NCI-H748 treated with DMSO at 0.1 percent for 48 hours (cell line): ENCODE measurements around the gene TRIM40.

Experiments
- DNase-seq: peaks from one replicate; lab custom pipeline; 2025; lab: John Stamatoyannopoulos, UW

TRIM40 gene, protein sequence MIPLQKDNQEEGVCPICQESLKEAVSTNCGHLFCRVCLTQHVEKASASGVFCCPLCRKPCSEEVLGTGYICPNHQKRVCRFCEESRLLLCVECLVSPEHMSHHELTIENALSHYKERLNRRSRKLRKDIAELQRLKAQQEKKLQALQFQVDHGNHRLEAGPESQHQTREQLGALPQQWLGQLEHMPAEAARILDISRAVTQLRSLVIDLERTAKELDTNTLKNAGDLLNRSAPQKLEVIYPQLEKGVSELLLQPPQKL

DNA sequence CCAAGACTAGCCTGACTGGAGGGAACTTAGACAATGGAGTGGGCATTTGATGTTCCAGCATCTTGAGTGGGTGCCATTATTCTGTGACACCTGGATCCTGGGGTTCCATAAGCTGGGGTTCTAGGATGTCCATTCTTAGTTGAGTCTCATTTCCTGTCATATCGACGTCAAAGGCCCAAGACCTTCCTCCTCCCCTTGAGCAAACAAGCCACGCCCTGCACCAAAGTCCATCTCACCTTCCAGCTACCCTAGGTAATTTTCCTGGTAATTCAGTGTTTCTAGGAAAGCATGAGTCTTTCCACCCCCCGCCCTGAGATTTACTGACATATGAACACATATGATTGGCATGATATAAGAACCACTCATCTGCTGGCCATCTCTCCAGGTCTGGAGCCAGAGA lies at the start of gene TRIM40:
TRIM40 (plus strand) TSS at position 384 of the 400 bp plus-strand sequence. CDS start 897 bp downstream, outside the sequence.
- DNase-seq, result no peak

DNA sequence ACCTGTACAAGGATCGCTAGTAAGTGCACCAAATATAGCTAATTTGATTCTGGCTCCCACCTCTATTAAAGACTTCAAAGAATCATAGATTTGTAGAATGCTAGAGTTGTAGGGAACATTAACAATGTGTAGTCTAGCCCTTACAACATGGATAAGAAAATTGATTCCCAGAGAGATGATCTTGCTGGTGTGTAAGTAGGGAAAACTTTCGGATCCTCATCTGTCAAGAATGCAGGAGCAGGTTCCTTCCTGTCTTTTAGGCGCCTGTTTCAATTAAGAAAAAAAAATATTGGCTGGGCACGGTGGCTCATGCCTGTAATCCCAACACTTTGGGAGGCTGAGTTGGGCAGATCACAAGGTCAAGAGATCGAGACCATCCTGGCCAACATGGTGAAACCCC lies 48.1 kb upstream of the TRIM40 start:
- no peak for DNase-seq

DNA sequence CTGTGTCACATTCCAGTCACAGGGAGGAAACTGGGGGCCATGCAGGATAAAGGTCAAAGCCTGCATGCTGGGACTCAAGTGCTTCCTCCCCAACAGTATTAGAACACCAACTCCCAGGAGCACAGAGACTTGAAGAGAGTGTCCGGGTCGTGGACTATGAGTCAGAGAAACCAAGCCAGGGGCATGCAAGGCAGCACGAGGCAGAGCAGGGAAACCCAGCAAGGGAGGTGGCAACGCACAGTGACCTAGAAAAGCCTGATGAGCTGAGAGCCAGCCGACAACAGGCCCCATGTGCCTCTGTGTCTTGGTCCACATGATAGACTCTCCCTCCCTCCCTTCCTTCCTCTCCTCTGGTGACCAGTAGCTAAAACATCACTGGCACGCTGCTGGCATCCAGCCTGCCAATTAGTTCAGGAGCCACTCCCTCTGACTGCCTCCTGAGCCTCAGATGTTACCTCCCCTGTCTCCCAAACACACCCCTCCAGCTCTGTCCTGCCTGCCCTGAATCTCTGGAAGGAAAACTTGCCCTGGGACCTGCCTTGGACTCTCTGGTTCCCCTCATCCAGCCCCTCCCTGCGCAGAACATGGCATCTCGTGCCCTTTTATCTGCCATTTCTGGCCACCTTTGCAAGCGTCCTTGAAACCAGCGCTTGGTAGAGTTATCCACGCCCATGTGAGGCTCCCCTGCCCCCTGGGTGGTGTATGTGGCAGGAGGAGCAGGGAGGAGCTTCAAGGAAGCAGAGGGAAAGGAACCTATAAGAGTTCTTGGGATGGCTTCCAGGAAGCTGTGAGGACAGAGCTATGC lies 44.2 kb upstream of the TRIM40 start:
- DNase-seq, result no peak

DNA sequence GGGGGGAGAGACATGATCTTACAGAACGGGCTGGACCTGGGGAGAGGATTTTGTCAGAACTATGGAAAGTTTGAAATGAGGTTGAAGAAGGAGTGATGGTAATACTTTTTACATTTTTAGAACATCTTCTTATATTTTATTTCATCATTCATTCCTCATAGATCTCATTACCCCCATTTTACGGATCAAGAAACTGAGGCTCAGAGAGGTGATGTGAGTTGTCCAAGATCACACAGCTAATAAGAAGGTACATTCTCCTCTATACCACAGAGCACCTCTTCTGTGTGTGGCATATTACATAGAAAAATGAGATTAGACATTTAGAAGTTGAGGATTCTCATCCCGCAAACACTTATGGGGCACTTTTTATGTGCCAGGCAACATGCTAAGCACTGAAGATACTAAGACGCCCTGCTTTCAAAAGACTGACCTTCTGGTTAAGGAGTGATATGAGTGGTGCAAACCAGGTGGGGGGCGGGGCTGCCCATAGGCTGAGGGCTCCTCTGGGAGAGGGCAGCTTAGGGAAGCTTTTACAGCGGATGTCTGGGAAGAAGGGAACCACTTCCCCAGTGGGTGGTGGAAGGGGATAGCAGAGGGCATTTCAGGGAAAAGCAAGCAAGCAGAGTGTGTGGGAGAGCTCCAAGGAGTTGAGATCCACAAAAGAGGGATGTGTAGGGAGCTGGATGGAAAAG lies 42.9 kb upstream of the TRIM40 start:
- DNase-seq, result no peak

DNA sequence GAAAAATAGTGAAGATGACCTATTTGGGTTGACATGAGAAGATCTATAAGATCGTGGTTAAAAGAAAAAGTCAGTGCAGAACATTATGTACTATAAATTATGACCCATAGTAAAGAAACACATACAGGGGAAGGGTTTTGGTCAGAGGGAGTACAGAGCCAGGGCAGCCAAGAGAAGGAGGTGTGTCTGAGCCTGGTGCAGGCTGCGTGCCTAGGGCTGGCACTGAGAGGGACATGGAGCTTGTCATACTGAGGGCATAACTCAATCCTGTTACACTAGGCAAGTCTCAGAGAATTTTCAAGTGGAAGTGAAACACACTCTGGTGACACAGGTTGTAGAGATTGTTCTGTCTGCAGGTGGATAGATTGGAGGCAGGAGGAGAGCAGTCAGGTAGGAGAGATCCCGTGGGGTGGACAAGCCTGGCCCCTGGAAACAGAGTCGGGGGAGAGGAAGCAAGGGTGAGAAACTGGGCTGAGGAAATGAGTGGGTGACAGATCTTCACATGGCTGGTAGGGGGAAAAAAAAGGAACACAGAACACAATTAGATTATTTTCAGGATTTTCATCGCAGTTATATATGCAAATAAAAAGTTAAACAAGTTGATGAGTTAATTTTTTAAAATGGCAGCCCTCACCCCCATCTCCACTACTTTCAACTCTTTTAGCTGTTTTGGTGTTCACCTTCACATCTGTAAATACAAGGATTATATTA lies 41.8 kb upstream of the TRIM40 start:
- DNase-seq, result no peak

DNA sequence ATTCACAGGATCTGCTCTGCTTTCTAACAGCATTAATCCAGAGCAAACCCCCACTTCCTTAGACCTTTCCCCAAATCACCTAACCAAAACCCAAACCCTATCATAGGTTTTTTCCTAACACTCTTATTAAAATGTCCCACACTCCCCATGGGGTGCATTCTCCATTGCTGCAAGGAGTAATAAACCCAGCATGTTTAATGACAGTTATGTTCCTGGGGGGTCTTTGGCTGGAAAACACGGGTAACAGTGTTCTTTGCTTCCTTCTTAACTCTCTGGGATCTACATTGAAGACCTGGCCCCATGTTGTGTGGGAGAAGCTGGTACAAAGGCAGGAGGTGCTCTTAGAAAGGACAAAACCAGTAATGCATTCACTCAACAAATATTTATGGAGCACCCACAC lies 39.1 kb upstream of the TRIM40 start:
- no peak for DNase-seq

DNA sequence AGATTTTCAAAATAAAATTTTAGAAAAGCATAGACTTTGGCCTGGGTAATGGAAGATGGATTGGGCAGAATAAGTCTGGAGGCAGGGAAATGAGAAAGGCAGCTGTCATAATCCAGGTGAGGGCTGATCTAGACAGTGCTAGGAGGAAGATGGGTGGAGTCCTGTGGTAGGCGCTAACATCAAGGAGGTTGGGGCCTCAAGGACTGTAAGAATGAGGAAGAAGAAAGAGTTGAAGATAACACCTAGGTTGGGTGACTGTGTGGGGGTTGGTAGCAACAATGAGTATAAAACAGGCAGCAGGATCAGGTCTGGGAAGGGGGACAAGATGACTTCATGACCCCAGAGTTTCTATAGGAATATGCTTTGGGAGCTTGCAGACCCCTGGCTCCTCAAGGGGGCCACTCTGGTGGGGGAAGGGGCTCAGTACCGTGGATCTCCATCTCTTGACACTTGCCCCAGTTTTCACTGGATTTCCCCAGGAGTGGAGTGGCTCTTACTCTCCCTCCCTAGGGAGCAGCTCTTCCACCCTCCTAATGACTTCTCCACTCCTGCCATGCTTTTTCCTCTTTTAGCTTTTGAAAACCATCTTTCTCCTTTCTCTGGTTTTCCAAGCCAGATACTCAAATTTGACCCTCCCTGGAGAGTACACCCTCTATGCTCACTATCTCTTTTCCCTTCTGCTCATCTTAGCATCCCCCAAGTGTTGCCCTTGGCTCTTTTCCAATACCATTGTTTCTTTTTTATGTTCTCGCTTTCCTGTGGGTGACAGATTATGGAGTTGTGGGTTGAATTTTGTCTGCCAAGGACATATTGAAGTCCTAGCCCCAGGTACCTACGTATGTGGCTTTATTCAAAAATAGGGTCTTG lies 37.8 kb upstream of the TRIM40 start:
- DNase-seq, result no peak

DNA sequence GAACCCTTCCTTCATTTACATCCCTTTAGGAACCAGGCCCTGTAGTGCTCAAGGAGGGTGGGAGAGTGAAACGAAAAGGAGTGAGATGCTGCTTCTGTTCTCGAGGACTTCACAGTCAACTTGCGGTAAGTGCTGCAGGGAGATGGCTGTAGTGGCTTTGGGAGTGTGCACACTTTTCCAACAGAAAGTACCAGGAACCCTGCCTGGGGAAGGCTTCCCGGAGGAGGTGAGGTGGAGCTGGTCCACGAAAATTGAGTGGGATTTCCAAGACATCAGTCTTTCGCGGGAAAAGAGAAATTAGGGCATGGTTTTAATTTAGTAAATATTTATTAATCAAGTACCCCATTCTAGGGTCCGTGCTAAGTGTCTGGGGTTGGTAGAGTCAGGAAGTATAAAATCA lies 35.8 kb upstream of the TRIM40 start:
- DNase-seq, result no peak

DNA sequence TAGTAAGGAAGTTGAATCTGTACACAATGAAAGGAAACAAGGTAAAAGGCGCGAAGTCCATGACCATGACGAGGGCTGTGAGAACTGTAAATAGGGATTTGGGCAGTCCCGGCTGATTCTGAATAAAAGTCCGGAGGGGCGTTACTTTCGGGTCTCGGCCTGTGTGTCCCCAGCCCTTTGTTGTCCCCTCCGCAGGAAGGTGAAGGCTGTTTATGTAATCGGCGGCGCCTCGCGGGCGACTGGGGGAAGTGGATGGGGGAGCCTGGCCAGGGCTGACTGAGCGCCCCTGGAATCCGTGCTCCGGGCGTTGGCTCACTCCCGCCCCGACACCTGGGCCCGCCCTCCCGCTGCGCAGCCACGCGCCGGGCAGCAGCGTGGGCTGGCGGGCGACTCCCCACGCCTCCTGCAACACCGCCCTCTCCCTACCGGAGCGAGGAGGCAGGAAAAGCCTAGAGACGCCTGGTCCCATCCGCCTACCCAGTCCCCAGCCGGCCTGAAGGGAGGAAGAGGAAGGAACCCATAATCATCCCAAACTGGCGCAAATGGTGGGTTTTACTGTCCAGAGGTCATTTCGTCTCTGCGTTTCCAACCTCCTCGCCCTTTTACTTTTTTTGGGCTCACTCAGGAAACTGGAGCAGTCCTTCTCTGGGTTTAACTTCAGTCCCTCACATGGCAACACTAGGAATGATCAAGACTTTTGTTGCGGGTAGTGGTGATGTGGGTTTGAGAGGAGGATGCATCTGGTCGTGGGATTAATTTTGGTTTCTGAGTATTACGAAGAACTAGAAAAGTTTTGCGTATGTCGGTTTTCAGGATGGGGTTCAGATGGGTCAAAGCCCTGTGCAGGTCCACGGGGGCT lies 35.1 kb upstream of the TRIM40 start:
- DNase-seq, result no peak

DNA sequence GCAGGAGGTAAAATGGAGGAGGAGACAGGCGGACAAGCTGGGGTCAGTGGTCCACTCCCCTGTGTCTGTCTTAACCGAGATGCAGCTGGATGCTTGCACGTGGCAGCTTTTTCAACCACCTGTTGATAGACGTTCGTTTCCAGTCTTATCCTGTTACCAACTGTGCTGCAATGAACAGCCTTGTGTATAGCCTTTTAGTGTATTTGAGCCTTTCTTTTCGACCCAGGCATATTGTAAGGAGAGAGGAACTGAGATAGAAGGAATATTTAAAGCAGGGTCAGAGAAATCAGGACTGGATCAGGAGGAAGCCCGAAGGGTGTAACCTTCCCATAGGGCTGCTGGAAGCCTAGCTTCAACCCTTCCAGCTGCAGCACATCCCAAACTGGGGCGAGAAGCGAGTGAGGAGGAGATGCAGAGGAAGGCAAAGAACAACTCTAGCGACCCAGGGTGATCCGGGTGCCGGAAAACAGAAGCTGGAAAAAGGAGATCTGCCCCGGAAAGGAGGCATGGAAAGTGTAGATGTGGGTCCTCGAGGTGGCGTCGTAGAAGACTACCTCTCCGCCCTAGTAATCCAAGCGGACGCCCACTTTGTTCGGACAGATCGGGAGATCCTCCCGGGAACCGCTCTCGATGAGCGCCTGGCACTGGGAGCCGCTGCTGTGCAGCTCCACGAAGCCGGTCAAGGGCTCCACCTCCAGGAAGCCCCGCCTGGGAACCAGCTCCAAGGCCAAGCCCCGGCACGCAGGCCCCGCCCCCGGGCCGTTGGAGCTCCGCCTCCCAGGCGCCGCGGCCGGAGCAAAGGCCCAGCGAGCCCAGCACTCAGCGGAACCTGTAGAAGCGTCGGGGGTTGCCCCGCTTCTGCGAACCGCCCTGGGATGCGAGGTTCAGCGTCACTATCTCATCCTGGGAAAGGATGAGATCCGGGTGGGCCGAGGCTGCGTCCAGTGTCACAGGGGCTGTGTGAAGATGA lies 34.2 kb upstream of the TRIM40 start:
- DNase-seq, result peak; percentile 47

DNA sequence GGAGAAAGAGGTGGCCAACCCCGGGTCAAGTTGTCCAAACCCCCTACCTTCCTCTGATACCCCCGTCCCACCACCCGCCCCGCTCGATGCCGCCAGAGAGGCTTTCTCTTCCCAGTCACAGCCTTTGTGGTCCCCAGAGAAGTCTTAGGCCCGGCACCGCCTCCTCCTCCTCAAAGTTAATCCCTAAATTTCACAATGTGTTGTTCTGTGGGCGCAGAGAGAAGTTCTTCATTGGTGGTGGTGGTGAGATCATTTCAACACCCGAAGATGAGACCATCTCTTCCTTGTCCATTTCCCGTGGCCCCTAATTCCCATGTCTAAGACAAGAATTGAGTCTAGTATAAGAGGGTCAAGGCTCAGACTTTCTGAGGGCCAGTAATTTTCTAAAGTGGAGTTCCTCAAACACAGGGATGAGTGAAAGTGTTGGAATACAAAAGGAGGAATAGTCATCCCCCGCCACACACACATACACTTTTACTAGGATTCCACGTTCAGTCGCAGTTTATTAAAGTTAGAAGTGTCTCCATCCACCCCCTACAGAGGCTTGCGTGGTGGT lies 33.4 kb upstream of the TRIM40 start:
- DNase-seq, result no peak

DNA sequence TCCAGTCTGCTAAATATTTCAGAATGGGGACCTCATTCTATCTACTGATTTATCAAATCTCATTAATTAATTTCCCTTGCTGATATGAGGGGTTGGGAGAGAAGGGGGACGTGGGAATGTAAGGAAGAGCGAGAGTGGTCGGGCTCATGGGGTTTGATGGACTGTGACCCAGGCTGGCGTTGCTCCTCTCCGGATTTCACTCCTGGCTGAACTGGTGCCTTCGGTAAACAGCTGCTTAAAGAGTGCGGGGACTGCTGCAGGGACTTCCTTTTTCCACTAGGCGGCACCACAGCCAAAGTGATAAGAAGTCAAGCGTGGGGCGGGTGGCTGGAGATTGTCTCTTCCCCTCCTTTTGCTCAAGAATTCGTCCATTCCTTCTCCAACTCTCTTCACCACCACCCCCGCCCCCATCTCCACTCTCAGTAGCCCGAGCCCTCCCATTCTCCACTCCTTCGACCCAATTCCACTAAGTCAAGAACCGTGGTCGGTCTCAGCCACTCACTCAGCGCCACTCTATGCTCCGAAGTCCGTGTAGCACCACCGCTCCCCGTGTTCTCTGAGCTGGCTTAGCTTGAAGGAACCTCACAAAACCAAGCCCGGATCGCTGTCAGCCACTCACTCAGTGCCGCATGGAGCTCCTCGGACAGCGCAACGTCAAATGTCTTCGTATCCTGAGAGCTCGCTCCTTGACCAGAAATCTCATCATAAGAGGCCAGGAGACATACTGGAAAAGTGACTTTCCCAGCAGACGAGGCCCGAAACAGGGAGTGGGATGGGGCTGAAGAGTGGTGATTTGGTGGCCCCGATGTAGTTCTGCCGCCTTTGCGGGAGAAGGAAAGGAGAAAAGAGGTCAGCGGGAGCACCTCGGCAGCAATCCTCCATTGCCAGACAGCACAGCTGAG lies 32.7 kb upstream of the TRIM40 start:
- DNase-seq, result peak; percentile 85

DNA sequence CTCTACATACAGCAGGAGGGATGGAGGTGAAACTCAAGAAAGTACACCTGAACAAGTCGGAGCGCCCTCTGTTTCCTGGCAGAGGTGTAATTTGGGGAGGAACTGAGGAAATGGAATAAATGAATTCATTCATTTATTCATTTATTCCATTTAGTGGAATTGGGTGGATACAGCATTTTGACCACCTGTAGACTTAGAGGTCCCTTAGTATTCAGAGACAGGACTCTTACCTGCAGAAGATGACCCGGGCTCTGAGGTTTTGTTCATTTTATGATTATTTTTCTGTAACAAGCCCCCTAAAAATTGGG lies 32.1 kb upstream of the TRIM40 start:
- no peak for DNase-seq

DNA sequence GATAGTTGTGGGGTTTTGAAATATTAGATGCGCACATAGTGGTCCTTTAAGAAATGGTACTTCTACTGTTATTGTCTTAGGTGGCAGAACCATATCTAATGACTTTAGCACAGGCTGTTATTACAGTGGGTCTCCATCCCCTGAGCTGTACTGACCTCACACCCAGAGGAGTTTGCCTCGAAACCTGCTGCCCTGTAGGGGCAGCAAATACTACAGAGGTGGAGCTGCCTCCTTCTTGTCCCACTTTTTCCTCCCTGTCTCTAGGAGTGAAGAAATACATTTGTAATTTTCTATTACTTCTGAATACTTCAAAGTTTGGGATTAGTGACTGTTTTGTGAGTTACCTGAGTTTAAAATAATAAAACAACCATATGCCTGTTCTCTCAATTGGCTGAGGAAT lies 31.3 kb upstream of the TRIM40 start:
- DNase-seq, result no peak

DNA sequence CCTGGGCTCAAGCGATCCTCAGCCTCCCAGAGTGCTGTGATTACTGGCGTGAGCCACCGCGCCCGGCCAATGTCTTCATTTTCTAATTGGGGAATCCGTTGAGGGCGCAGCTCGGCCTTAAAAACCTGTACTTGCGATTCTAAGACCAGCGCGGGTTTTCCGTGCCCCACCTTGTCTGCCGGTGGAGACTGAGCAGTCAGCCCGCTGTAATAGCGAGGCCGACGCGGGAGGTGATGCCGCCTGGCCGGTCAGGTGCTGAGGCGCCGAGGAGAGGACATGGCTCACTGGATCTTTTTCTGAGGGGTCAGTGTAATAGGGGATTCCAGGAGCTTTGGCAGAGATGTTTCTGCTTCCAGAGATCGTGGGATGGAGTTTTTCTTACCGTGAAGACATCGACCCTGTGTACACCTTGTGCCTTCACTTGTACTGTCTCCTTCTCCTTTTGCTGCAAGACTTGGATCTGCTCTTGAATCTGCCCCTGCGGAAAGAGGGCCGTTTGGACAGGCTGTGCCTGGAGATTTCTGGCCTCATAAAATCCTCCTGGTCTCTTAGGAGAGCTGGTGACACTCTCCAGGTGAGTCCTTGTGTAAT lies 24.6 kb upstream of the TRIM40 start:
- DNase-seq, result no peak

DNA sequence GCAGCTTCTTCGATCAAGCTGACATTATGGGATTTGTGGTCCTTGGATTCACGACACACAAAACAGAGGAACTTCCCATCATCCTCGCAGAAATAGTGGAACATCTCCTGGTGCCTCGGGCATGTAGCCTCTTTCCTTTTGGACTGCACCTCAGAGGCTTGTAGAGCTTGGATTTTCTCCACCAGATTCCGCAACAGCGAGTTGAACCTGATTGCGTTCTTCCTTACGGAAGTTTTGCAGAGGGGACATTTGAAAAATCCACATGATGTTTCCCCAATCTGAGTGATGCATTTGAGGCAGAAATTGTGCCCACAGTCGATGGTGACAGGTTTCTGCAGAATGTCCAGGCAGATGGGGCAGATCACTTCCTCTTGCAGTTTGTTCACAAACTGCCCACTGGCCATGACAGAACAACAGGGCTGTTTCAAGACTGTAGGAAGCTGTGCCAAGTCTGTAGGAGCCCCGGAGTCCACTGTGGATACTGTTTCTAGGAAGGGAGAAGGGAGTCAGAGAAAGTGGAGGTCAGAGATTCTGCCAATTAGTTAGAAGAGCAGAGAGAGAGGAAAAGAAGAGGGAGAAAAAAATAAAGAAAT lies 23.4 kb upstream of the TRIM40 start:
- no peak for DNase-seq
